ENCODE results near the gene SCUBE1. TPM values are rescaled to one million over a fixed set of nuclear protein-coding genes. Genes with fewer than 3 reads are reported as not detected.

SCUBE1 gene
- total RNA-seq, 1 experiment from 2014 or later: not detected

GRCh38 chr22:43218786-43219185 lies 124.4 kb downstream of the SCUBE1 start:
- Histone ChIP-seq H2AFZ (no peak overlapping the region), H3K27me3 (ENCODE audit: insufficient read depth, low read depth) (peaks cover 27% of the 10 kb centered on the region), H3K9me2 (ENCODE audit: insufficient read depth) (no peaks in the 10 kb centered on the region), H3K36me3 (ENCODE audit: low read depth) (no peaks in the 10 kb centered on the region), H3K9me3 (ENCODE audit: insufficient read depth, low read depth) (no peaks in the 10 kb centered on the region), H3K4me1 (replicated peaks; ENCODE audit: insufficient read depth) (no peaks in the 10 kb centered on the region), H3K79me2 (ENCODE audit: low read depth) (no peaks in the 10 kb centered on the region), H4K20me1 (ENCODE audit: insufficient read depth) (no peaks in the 10 kb centered on the region), H3K27ac (no peak overlapping the region), H3F3A (ENCODE audit: insufficient read depth, low read depth) (no peaks in the 10 kb centered on the region), H3K4me2 (no peak overlapping the region), H3K4me3 (no peak overlapping the region)
- CTCF ChIA-PET: no interaction called here
- TF ChIP-seq EZH2 (IDR thresholded peaks at IDR 0.05; ENCODE audit: low read depth): no peak
- TF ChIP-seq, protein P1, sequence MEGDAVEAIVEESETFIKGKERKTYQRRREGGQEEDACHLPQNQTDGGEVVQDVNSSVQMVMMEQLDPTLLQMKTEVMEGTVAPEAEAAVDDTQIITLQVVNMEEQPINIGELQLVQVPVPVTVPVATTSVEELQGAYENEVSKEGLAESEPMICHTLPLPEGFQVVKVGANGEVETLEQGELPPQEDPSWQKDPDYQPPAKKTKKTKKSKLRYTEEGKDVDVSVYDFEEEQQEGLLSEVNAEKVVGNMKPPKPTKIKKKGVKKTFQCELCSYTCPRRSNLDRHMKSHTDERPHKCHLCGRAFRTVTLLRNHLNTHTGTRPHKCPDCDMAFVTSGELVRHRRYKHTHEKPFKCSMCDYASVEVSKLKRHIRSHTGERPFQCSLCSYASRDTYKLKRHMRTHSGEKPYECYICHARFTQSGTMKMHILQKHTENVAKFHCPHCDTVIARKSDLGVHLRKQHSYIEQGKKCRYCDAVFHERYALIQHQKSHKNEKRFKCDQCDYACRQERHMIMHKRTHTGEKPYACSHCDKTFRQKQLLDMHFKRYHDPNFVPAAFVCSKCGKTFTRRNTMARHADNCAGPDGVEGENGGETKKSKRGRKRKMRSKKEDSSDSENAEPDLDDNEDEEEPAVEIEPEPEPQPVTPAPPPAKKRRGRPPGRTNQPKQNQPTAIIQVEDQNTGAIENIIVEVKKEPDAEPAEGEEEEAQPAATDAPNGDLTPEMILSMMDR (conservative IDR thresholded peaks at IDR 0.05): no peak
- DNase-seq: no peak
- BruUV-seq (replicated peaks): no TSS peak
- intact Hi-C loops (cut with micrococcal nuclease; ENCODE audit: unreplicated experiment): no loop called here
- POLR2A ChIA-PET (ENCODE audit: unreplicated experiment): no interaction called here

DNA sequence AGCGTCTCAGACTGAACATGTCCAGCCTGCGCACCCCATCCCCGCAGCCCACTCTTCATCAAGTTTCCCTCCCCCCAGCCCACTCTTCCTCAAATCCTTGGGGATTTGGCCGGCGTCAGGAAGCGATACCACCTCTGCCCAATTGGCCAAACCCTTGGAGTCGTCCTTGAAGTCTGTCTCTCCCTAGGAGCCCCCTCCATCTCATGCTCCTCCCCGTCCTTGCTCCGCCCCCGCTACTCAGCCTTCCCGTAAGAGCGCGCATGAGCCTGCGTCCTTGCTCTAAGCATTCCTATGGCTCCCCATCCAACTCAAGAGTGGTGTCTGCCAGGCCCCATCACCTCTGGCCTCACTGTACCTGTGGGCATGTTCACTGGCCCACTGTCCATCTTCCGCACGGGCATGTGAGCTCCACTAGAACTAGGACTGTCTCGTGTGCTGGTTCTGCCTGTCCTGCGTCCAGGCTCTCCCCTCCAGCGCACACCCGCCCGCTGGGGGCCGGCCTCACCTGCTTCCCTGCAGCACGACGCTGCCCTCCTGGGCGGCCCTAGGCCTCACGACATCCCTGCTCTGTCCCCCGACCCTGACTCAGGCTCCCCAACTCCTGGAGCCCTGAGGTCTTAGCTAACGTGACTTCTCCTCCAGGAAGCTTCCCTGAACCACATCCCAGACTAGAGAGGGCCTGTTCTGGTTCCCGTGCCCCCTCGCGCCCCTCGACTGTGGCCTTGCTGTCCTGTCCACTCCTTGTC lies 125.7 kb downstream of the SCUBE1 start:
- H3F3A ChIP-seq (ENCODE audit: insufficient read depth, low read depth): no peaks in the 10 kb centered on the region
- no peaks in the 10 kb centered on the region for H3K79me2 ChIP-seq (ENCODE audit: low read depth)
- H3K27me3 ChIP-seq (ENCODE audit: insufficient read depth, low read depth): peaks cover 27% of the 10 kb centered on the region
- H3K9me3 ChIP-seq (ENCODE audit: insufficient read depth, low read depth): no peaks in the 10 kb centered on the region
- H3K27ac ChIP-seq: no peak overlapping the region
- no peak overlapping the region for H2AFZ ChIP-seq
- H3K4me2 ChIP-seq: no peak overlapping the region
- H3K4me3 ChIP-seq: no peak overlapping the region
- ChIA-PET CTCF (no interaction called here), POLR2A (ENCODE audit: unreplicated experiment) (no interaction called here)
- no TSS peak for BruUV-seq (replicated peaks)
- H3K9me2 ChIP-seq (ENCODE audit: insufficient read depth): no peaks in the 10 kb centered on the region
- TF ChIP-seq EZH2 (IDR thresholded peaks at IDR 0.05; ENCODE audit: low read depth): no peak
- TF ChIP-seq, protein P1 (conservative IDR thresholded peaks at IDR 0.05): no peak
- H3K36me3 ChIP-seq (ENCODE audit: low read depth): no peaks in the 10 kb centered on the region
- intact Hi-C loops (cut with micrococcal nuclease; ENCODE audit: unreplicated experiment): no loop called here
- DNase-seq: no peak
- no peaks in the 10 kb centered on the region for H4K20me1 ChIP-seq (ENCODE audit: insufficient read depth)
- H3K4me1 ChIP-seq (replicated peaks; ENCODE audit: insufficient read depth): no peaks in the 10 kb centered on the region

DNA sequence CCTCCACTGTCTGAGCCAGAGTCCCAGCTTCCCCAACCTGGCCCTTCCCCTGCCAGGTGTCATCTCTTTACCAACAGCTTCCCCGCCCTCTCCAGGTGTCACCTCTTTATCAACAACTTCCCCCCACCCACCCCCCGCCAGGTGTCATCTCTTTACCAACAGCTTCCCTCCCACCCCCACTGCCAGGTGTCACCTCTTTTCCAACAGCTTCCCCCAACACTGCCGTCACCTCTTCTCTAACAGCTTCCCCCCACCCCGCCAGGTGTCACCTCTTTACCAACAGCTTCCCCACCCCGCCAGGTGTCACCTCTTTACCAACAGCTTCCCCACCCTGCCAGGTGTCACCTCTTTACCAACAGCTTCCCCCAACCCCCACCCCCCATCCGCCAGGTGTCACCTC lies 126.4 kb downstream of the SCUBE1 start:
- Histone ChIP-seq H3K4me3 (no peak overlapping the region), H3K9me3 (ENCODE audit: insufficient read depth, low read depth) (no peaks in the 10 kb centered on the region), H3K79me2 (ENCODE audit: low read depth) (no peaks in the 10 kb centered on the region), H3K36me3 (ENCODE audit: low read depth) (no peaks in the 10 kb centered on the region), H3K27ac (no peak overlapping the region), H3K4me2 (no peak overlapping the region), H3F3A (ENCODE audit: insufficient read depth, low read depth) (no peaks in the 10 kb centered on the region), H4K20me1 (ENCODE audit: insufficient read depth) (no peaks in the 10 kb centered on the region), H3K9me2 (ENCODE audit: insufficient read depth) (no peaks in the 10 kb centered on the region), H3K27me3 (ENCODE audit: insufficient read depth, low read depth) (peaks cover 33% of the 10 kb centered on the region), H3K4me1 (replicated peaks; ENCODE audit: insufficient read depth) (no peaks in the 10 kb centered on the region), H2AFZ (no peak overlapping the region)
- ChIA-PET CTCF (no interaction called here), POLR2A (ENCODE audit: unreplicated experiment) (interaction anchor here (0.6 kb wide), 2 partner anchors 87 to 544 kb away, joined by 3 read pairs; no protein-coding TSS in a partner anchor)
- no peak for TF ChIP-seq EZH2 (IDR thresholded peaks at IDR 0.05; ENCODE audit: low read depth)
- TF ChIP-seq, protein P1 (conservative IDR thresholded peaks at IDR 0.05): no peak
- DNase-seq: no peak
- no TSS peak for BruUV-seq (replicated peaks)
- intact Hi-C loops (cut with micrococcal nuclease; ENCODE audit: unreplicated experiment): no loop called here

All from PC-9 (cell line).